Measurements from ENCODE around the gene PELI1.

- TF ChIP-seq RAD21 (IDR thresholded peaks at IDR 0.05; ENCODE audit: low read depth) (no peak), ZBTB7A (IDR thresholded peaks at IDR 0.05; ENCODE audit: low read depth) (no peak), FOXM1 (IDR thresholded peaks at IDR 0.05; ENCODE audit: borderline replicate concordance, low read depth) (no peak), YY1 (IDR thresholded peaks at IDR 0.05; ENCODE audit: low read depth) (no peak), EP300 (IDR thresholded peaks at IDR 0.05; ENCODE audit: borderline replicate concordance) (no peak), CREB1 (IDR thresholded peaks at IDR 0.05; ENCODE audit: low read depth) (no peak), REST (IDR thresholded peaks at IDR 0.05; ENCODE audit: low read depth) (no peak), TEAD4 (IDR thresholded peaks at IDR 0.05) (no peak), EGR1 (IDR thresholded peaks at IDR 0.05) (no peak), CEBPB (IDR thresholded peaks at IDR 0.05) (no peak)
These were observed 22.6 kb upstream of the PELI1 start for GRCh38 chr2:64166637-64167420.

Measured in Ishikawa (cell line).